Neural cell (in vitro differentiated cells): ENCODE data around the gene CASZ1. TPM values are rescaled to one million over a fixed set of nuclear protein-coding genes. Genes with fewer than 3 reads are reported as not detected.

ENCODE experiments used
- H2AFZ ChIP-seq: fragments of 200-600, 300-800 bp; sonication (generic), shearing (Covaris generic); 2 replicates; pipeline ENCODE4 v1.6.0; 2014; ENCODE audit warnings: low read depth, mild to moderate bottlenecking, antibody characterized with exemption, low read length, moderate library complexity
- H3F3A ChIP-seq: fragments of 200-600 bp; shearing (Covaris generic); 2 replicates; pipeline ENCODE4 v1.6.1; 2016; ENCODE audit warnings: mild to moderate bottlenecking, moderate library complexity, mixed read lengths, antibody characterized with exemption, low read length; ENCODE audit not compliant: insufficient read depth, poor library complexity, severe bottlenecking
- H3K27ac ChIP-seq: fragments of 200-600, 300-800 bp; sonication (generic), shearing (Covaris generic); 2 replicates; pipeline ENCODE4 v1.5.1; 2014; ENCODE audit warnings: mild to moderate bottlenecking, low read length, moderate library complexity
- H3K27me3 ChIP-seq: fragments of 300-800, 200-600 bp; sonication (generic), shearing (Covaris generic); 2 replicates; pipeline ENCODE4 v1.6.0; 2014; ENCODE audit warnings: mild to moderate bottlenecking, low read depth, low read length, moderate library complexity; ENCODE audit not compliant: insufficient read depth
- H3K36me3 ChIP-seq: fragments of 300-800, 200-600 bp; sonication (generic), shearing (Covaris generic); 2 replicates; pipeline ENCODE4 v1.5.1; 2014; ENCODE audit warnings: mild to moderate bottlenecking, antibody characterized with exemption, low read length, moderate library complexity; ENCODE audit not compliant: insufficient read depth
- H3K4me2 ChIP-seq: fragments of 300-800, 200-600 bp; sonication (generic), shearing (Covaris generic); 2 replicates; pipeline ENCODE4 v1.6.0; 2014; ENCODE audit warnings: mild to moderate bottlenecking, low read length
- H3K4me3 ChIP-seq: fragments of 300-800, 200-600 bp; sonication (generic), shearing (Covaris generic); 2 replicates; pipeline ENCODE4 v1.5.1; 2014; ENCODE audit warnings: mild to moderate bottlenecking, low read length, moderate library complexity
- H3K79me2 ChIP-seq: fragments of 200-600 bp; shearing (Covaris generic); replicated peaks from 2 replicates; pipeline ENCODE4 v1.6.0; 2014; ENCODE audit warnings: mild to moderate bottlenecking, low read length, moderate library complexity; ENCODE audit not compliant: insufficient read depth
- H3K9ac ChIP-seq: fragments of 300-800, 200-600 bp; sonication (generic), shearing (Covaris generic); 2 replicates; pipeline ENCODE4 v1.6.1; 2016; ENCODE audit warnings: mild to moderate bottlenecking, low read length, mixed read lengths
- H3K9me2 ChIP-seq: fragments of 200-600 bp; shearing (Covaris generic); 2 replicates; pipeline ENCODE4 v1.6.1; 2016; ENCODE audit warnings: mild to moderate bottlenecking, low read length, mixed read lengths; ENCODE audit not compliant: insufficient read depth
- H3K9me3 ChIP-seq: fragments of 200-600, 300-800 bp; sonication (generic), shearing (Covaris generic); 2 replicates; pipeline ENCODE4 v1.6.1; 2016; ENCODE audit warnings: mild to moderate bottlenecking, mixed run types, low read length, moderate library complexity, mixed read lengths
- H4K20me1 ChIP-seq: fragments of 200-600 bp; shearing (Covaris generic); 2 replicates; pipeline ENCODE4 v1.6.1; 2016; ENCODE audit warnings: mild to moderate bottlenecking, mixed run types; ENCODE audit not compliant: insufficient read depth
- EP300 ChIP-seq: fragments of 450-650 bp; conservative IDR thresholded peaks from 2 replicates; pipeline ENCODE4 v1.6.1; 2014; ENCODE audit warnings: antibody characterized with exemption, mild to moderate bottlenecking, moderate library complexity; ENCODE audit not compliant: poor library complexity, severe bottlenecking
- EZH2 ChIP-seq: fragments of 200-600, 300-800 bp; shearing (Covaris generic), sonication (generic); IDR thresholded peaks from 2 replicates; pipeline ENCODE4 v1.6.1; 2014; ENCODE audit warnings: antibody characterized with exemption, low read length, borderline replicate concordance, mild to moderate bottlenecking; ENCODE audit not compliant: insufficient read depth, poor library complexity, severe bottlenecking
- MXI1 ChIP-seq: fragments of 450-650 bp; conservative IDR thresholded peaks from 2 replicates; pipeline ENCODE4 v1.6.1; 2014; ENCODE audit warnings: antibody characterized with exemption, mild to moderate bottlenecking; ENCODE audit not compliant: poor library complexity, severe bottlenecking
- POLR2AphosphoS5 ChIP-seq: IDR thresholded peaks from 2 replicates; pipeline ENCODE4 v1.6.1; 2012
- RAD21 ChIP-seq: fragments of 450-650 bp; conservative IDR thresholded peaks from 2 replicates; pipeline ENCODE4 v1.6.1; 2014; ENCODE audit warnings: antibody characterized with exemption, mild to moderate bottlenecking, moderate library complexity
- REST ChIP-seq: IDR thresholded peaks from 2 replicates; pipeline ENCODE4 v1.6.1; 2012; ENCODE audit warnings: borderline replicate concordance
- SMC3 ChIP-seq: fragments of 450-650 bp; conservative IDR thresholded peaks from 2 replicates; pipeline ENCODE4 v1.6.1; 2014; ENCODE audit warnings: antibody characterized with exemption, mild to moderate bottlenecking, moderate library complexity; ENCODE audit not compliant: poor library complexity
- TAF1 ChIP-seq: IDR thresholded peaks from 2 replicates; pipeline ENCODE4 v1.6.1; 2012; ENCODE audit warnings: low read depth
- polyA plus RNA-seq: library from polyadenylated mRNA; depleted of rRNA; stranded (reverse); fragments of >200 nt; gene quantifications from 2 replicates; pipeline ENCODE4 v1.2.3, GENCODE V29; 2014
- TF ChIP-seq, protein P1 (sequence below): fragments of 450-650 bp; IDR thresholded peaks from 2 replicates; pipeline ENCODE4 v1.5.1; 2014; ENCODE audit warnings: antibody characterized with exemption, mild to moderate bottlenecking, moderate library complexity; ENCODE audit not compliant: poor library complexity, severe bottlenecking

The CASZ1 gene
- polyA plus RNA-seq, 1 donor from 2014 or later = 0.27 TPM

GRCh38 chr1:10647414-10648170, 148.9 kb downstream of the CASZ1 start:
- no peak overlapping the region for H3K27ac ChIP-seq
- no peak for TF ChIP-seq TAF1
- TF ChIP-seq SMC3 = no peak
- TF ChIP-seq, protein P1, sequence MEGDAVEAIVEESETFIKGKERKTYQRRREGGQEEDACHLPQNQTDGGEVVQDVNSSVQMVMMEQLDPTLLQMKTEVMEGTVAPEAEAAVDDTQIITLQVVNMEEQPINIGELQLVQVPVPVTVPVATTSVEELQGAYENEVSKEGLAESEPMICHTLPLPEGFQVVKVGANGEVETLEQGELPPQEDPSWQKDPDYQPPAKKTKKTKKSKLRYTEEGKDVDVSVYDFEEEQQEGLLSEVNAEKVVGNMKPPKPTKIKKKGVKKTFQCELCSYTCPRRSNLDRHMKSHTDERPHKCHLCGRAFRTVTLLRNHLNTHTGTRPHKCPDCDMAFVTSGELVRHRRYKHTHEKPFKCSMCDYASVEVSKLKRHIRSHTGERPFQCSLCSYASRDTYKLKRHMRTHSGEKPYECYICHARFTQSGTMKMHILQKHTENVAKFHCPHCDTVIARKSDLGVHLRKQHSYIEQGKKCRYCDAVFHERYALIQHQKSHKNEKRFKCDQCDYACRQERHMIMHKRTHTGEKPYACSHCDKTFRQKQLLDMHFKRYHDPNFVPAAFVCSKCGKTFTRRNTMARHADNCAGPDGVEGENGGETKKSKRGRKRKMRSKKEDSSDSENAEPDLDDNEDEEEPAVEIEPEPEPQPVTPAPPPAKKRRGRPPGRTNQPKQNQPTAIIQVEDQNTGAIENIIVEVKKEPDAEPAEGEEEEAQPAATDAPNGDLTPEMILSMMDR = no peak
- TF ChIP-seq POLR2AphosphoS5 = no peak
- TF ChIP-seq MXI1 = no peak
- TF ChIP-seq EP300 = no peak
- no peak for TF ChIP-seq REST
- TF ChIP-seq RAD21 = no peak
- no peak for TF ChIP-seq EZH2
- no peaks in the 10 kb centered on the region for H3K27me3 ChIP-seq
- H3F3A ChIP-seq = no peaks in the 10 kb centered on the region
- no peak overlapping the region for H2AFZ ChIP-seq
- H3K36me3 ChIP-seq = no peaks in the 10 kb centered on the region
- no peak overlapping the region for H3K4me3 ChIP-seq
- no peaks in the 10 kb centered on the region for H4K20me1 ChIP-seq
- no peaks in the 10 kb centered on the region for H3K9me3 ChIP-seq
- H3K79me2 ChIP-seq = no peaks in the 10 kb centered on the region
- no peaks in the 10 kb centered on the region for H3K9me2 ChIP-seq
- H3K9ac ChIP-seq = no peak overlapping the region
- H3K4me2 ChIP-seq = no peak overlapping the region

DNA sequence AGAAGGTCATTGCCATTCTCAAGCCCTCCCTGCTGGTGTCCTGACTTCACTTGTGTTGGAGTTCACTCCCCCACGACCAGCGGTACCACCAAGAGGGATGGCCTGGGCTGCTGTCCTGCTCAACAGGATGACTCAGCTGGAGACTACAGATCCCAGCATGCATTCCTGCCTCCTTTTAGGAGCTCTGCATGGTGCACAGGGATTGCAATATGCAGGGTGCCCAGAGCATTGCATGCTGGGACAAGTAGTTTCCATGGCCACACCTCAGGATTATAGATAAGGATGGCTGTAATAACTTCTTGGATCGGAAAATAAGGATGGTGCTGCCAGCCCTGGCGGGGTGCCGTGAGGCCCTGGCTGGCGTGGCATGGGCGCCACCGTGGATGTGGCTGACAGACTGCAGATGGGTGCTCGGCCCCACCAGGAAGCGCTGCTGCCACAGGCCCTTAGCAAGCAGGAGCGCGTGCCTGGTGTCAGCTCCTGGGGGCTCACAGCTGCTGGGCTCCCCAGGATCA, 150.0 kb downstream of the CASZ1 start:
- Histone ChIP-seq H3K4me3 (no peak overlapping the region), H3F3A (no peaks in the 10 kb centered on the region), H3K27ac (no peak overlapping the region), H3K27me3 (no peaks in the 10 kb centered on the region), H3K4me2 (no peak overlapping the region), H2AFZ (no peak overlapping the region), H3K36me3 (no peaks in the 10 kb centered on the region), H3K9me3 (no peaks in the 10 kb centered on the region), H4K20me1 (no peaks in the 10 kb centered on the region), H3K9ac (no peak overlapping the region), H3K9me2 (no peaks in the 10 kb centered on the region), H3K79me2 (no peaks in the 10 kb centered on the region)
- no peak for TF ChIP-seq POLR2AphosphoS5
- TF ChIP-seq SMC3 = no peak
- TF ChIP-seq, protein P1 = no peak
- no peak for TF ChIP-seq EZH2
- TF ChIP-seq RAD21 = no peak
- no peak for TF ChIP-seq MXI1
- TF ChIP-seq TAF1 = no peak
- TF ChIP-seq EP300 = no peak
- TF ChIP-seq REST = no peak
